DOHH2 (cell line): Measurements from ENCODE around the gene AMZ1.

Source experiments
- H3F3A ChIP-seq: fragments of 200-600 bp; sonication (generic), shearing (Covaris generic); 2 replicates; pipeline ENCODE4 v1.6.0; 2016; ENCODE audit warnings: antibody characterized with exemption, mild to moderate bottlenecking; ENCODE audit not compliant: control insufficient read depth, insufficient read depth
- H3K27ac ChIP-seq: fragments of 200-600 bp; sonication (generic); 2 replicates; pipeline ENCODE4 v1.5.1; 2014; ENCODE audit warnings: low read depth, mild to moderate bottlenecking, low read length, moderate library complexity
- H3K27me3 ChIP-seq: fragments of 200-600 bp; sonication (generic); 2 replicates; pipeline ENCODE4 v1.6.1; 2014; ENCODE audit warnings: mild to moderate bottlenecking, low read length, mixed read lengths; ENCODE audit not compliant: control insufficient read depth
- H3K36me3 ChIP-seq: fragments of 200-600 bp; sonication (generic); 2 replicates; pipeline ENCODE4 v1.6.1; 2014; ENCODE audit warnings: mild to moderate bottlenecking, low read length, moderate library complexity, mixed read lengths; ENCODE audit not compliant: control insufficient read depth
- H3K4me1 ChIP-seq: fragments of 200-600 bp; sonication (generic); 2 replicates; pipeline ENCODE4 v1.6.1; 2014; ENCODE audit warnings: mild to moderate bottlenecking, low read length, mixed read lengths; ENCODE audit not compliant: control insufficient read depth
- H3K4me2 ChIP-seq: fragments of 200-600 bp; sonication (generic); 2 replicates; pipeline ENCODE4 v1.6.0; 2014; ENCODE audit warnings: mild to moderate bottlenecking, low read length, moderate library complexity
- H3K4me3 ChIP-seq: fragments of 200-600 bp; sonication (generic); 2 replicates; pipeline ENCODE4 v1.5.1; 2014; ENCODE audit warnings: mild to moderate bottlenecking, low read length, mixed read lengths
- H3K79me2 ChIP-seq: fragments of 200-600 bp; sonication (generic); 2 replicates; pipeline ENCODE4 v1.6.1; 2014; ENCODE audit warnings: mild to moderate bottlenecking, low read length, mixed read lengths; ENCODE audit not compliant: control insufficient read depth
- H3K9me2 ChIP-seq: fragments of 200-600 bp; sonication (generic); replicated peaks from 2 replicates; pipeline ENCODE4 v1.6.1; 2014; ENCODE audit warnings: mild to moderate bottlenecking, low read length, mixed read lengths; ENCODE audit not compliant: control insufficient read depth
- H3K9me3 ChIP-seq: fragments of 200-600 bp; sonication (generic); 2 replicates; pipeline ENCODE4 v1.6.1; 2014; ENCODE audit warnings: antibody characterized with exemption, low read length, mixed read lengths; ENCODE audit not compliant: control insufficient read depth, insufficient read depth
- H4K20me1 ChIP-seq: fragments of 200-600 bp; sonication (generic); 2 replicates; pipeline ENCODE4 v1.6.0; 2014; ENCODE audit warnings: low read depth, mild to moderate bottlenecking, antibody characterized with exemption, low read length, moderate library complexity; ENCODE audit not compliant: control insufficient read depth, insufficient read depth
- CTCF ChIP-seq: fragments of 200-600 bp; sonication (generic); IDR thresholded peaks from one replicate; pipeline ENCODE4 v1.5.1; 2014; ENCODE audit warnings: antibody characterized with exemption, mild to moderate bottlenecking, low read depth, low read length; ENCODE audit not compliant: poor library complexity, severe bottlenecking
- EZH2phosphoT487 ChIP-seq: fragments of 200-600 bp; sonication (generic); IDR thresholded peaks from 2 replicates; pipeline ENCODE4 v1.6.1; 2017; ENCODE audit warnings: borderline replicate concordance, mild to moderate bottlenecking, antibody characterized with exemption, low read length, moderate library complexity, mixed read lengths

The AMZ1 gene

GRCh38 chr7:2714636-2715035, 26.6 kb downstream of the AMZ1 start:
- peaks cover 18% of the 10 kb centered on the region; the same call in 1 of the 2 replicates for H4K20me1 ChIP-seq
- H3K4me2 ChIP-seq = no peak overlapping the region
- no peak overlapping the region for H3K27ac ChIP-seq
- no peaks in the 10 kb centered on the region for H3K36me3 ChIP-seq
- no peaks in the 10 kb centered on the region for H3K79me2 ChIP-seq
- H3K27me3 ChIP-seq = peaks cover 44% of the 10 kb centered on the region
- H3K4me3 ChIP-seq = no peak overlapping the region
- peaks cover 13% of the 10 kb centered on the region for H3F3A ChIP-seq
- TF ChIP-seq EZH2phosphoT487 (no peak), CTCF (no peak)
- H3K4me1 ChIP-seq = peaks cover 54% of the 10 kb centered on the region
- H3K9me3 ChIP-seq = no peaks in the 10 kb centered on the region
- no peaks in the 10 kb centered on the region for H3K9me2 ChIP-seq

- H3K36me3 ChIP-seq = no peaks in the 10 kb centered on the region
- peaks cover 44% of the 10 kb centered on the region for H3K27me3 ChIP-seq
- H3F3A ChIP-seq = peaks cover 11% of the 10 kb centered on the region
Measured at GRCh38 chr7:2715341-2716231, 27.6 kb downstream of the AMZ1 start.

GRCh38 chr7:2716488-2716887, 28.5 kb downstream of the AMZ1 start:
- H3K27me3 ChIP-seq = peaks cover 44% of the 10 kb centered on the region
- no peaks in the 10 kb centered on the region for H3K9me2 ChIP-seq
- no peak overlapping the region for H3K4me2 ChIP-seq
- peaks cover 8% of the 10 kb centered on the region for H3F3A ChIP-seq
- peaks cover 43% of the 10 kb centered on the region for H3K4me1 ChIP-seq
- H3K27ac ChIP-seq = no peak overlapping the region
- peaks cover 18% of the 10 kb centered on the region; the same call in 1 of the 2 replicates for H4K20me1 ChIP-seq
- TF ChIP-seq EZH2phosphoT487 (no peak), CTCF (no peak)
- H3K79me2 ChIP-seq = no peaks in the 10 kb centered on the region
- no peaks in the 10 kb centered on the region for H3K9me3 ChIP-seq
- no peaks in the 10 kb centered on the region for H3K36me3 ChIP-seq
- H3K4me3 ChIP-seq = no peak overlapping the region

More at GRCh38 chr7:2715341-2716231, 27.6 kb downstream of the AMZ1 start:
- H3K79me2 ChIP-seq = no peaks in the 10 kb centered on the region
- peak overlapping the region; percentile 24 for H3K4me2 ChIP-seq
- no peak overlapping the region for H3K4me3 ChIP-seq
- no peak overlapping the region for H3K27ac ChIP-seq
- peaks cover 18% of the 10 kb centered on the region; the same call in 1 of the 2 replicates for H4K20me1 ChIP-seq
- H3K4me1 ChIP-seq = peaks cover 45% of the 10 kb centered on the region
- H3K9me3 ChIP-seq = no peaks in the 10 kb centered on the region
- TF ChIP-seq EZH2phosphoT487 (no peak), CTCF (no peak)
- H3K9me2 ChIP-seq = no peaks in the 10 kb centered on the region
